GM19455 (cell line): ENCODE measurements around the gene SCAF8.

Source experiments
- ATAC-seq: cut with Tn5 transposase; IDR thresholded peaks from one replicate; pipeline ENCODE4 v1.9.1; 2021; ENCODE audit not compliant: unreplicated experiment

Gene SCAF8

DNA sequence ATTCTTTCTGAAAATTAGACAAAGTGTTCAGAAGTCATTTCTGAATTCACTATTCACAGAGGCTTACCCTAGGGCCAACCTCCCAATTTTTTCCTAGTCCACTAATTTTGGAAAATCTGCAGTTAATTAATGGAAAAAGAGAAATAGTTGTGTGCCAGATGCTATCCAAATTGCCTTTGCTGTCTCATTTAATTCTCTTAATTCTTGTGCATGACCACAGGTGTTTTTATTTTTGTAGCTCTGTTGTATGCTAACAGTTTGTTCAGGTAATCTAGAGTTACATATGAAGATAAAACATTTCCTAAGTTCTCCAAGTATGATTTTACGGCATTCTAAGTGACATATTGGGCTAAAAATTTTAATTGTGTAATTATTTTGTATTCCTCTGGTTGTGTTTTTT, 96.8 kb downstream of the SCAF8 start:
- no peak for ATAC-seq

GRCh38 chr6:154830771-154831170, 97.6 kb downstream of the SCAF8 start:
- ATAC-seq = no peak

DNA sequence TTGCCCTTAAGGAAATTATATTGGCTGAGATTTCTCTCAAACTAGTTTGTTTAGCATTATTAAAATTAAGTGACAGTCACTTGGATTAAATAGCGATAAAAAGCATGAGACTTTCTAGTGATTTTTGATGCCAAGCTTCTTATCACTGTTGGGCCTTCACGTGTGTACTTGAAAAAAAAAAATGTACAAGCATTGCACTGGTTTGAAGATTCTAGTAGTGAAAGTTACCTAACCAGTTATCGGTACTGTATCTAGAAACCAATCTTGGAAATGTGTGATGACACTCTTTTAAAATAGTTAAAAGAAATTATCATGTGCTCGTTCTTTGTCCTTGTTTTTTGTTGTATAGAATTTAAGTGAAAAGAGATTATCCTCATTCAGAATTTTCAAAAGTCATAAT, 102.1 kb downstream of the SCAF8 start:
- ATAC-seq = no peak

GRCh38 chr6:154839546-154839945, 106.3 kb downstream of the SCAF8 start:
- no peak for ATAC-seq

GRCh38 chr6:154840363-154840762, 107.1 kb downstream of the SCAF8 start:
- ATAC-seq = no peak

DNA sequence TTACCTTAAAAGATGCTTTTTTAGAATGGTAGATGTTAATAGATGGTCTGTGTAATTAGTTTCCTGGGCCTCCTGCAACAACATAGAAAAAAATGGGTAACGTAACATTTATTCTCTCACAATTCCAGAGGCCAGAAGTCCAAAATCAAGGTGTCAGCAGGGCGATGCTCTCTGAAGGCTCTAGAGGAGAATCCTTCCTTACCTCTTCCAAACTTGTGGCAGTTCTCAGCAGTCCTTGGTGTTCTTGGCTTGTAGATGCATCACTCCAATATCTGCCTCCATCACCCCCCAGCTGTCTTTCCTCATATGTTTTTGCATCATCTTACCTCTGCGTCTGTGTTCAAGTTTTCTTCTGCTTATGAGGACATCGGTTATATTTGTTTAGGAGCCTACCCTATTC, 107.9 kb downstream of the SCAF8 start:
- ATAC-seq = no peak

- no peak for ATAC-seq
Measured at GRCh38 chr6:154842833-154843232, 109.6 kb downstream of the SCAF8 start.

DNA sequence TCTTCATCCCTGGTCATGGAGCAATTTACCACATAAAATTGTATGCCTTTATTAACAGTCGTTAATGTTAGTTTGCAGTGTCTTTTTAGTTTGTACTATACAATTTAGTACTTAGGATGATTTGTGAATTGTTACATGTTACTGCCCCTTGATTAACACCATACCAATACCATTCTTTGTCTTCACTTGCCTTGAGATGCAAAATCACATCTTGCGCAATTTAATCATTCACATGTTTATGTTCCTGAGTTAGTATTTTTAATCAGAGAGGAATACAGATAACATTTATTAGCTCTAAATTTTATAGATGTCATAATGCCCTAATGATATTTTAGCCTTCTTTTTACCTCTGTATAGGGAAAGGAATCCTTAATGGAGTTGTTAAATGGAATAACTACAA, 114.1 kb downstream of the SCAF8 start:
- no peak for ATAC-seq

GRCh38 chr6:154848580-154848979, 115.4 kb downstream of the SCAF8 start:
- no peak for ATAC-seq

DNA sequence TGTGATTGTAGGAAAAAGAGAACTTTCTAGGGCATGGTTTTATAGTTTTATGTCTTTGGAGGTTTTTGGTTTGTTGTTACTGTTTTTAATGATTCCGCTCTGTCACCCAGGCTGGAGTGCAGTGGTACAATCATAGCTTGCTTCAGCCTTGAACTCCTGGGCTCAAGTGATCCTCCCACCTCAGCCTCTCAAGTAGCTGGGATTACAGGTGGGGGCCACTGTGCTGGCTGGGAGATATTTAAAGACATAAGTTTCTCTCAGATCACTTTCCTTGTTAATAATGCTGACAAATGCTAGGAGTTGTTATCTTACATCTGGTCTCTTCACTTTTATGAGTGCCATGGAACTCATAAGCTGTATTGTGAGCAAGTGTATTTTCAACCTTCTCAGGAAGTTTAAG, 116.3 kb downstream of the SCAF8 start:
- no peak for ATAC-seq

GRCh38 chr6:154852687-154853086, 119.5 kb downstream of the SCAF8 start:
- no peak for ATAC-seq

- no peak for ATAC-seq
Measured at GRCh38 chr6:154857529-154857928, 124.3 kb downstream of the SCAF8 start.

GRCh38 chr6:154861825-154862224, 128.6 kb downstream of the SCAF8 start:
- no peak for ATAC-seq

GRCh38 chr6:154862536-154862935, 129.3 kb downstream of the SCAF8 start:
- ATAC-seq = no peak

DNA sequence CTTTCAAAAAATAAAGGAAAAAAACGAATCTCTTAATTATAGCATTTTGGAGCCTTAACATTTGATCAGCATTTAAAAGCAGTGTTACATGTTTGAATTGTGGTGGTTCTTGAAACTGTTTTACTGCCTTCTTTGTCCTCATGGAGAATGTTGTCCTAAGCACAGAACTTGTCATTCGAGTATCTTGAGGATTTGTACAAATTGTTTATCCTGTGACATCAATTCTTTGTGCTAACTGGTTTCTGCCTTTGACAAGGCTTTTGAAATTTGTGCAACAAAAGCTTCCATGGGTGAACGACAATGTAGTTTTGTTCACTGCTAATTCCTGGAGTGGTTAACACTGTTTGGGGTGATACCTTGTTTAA, 130.8 kb downstream of the SCAF8 start:
- no peak for ATAC-seq

DNA sequence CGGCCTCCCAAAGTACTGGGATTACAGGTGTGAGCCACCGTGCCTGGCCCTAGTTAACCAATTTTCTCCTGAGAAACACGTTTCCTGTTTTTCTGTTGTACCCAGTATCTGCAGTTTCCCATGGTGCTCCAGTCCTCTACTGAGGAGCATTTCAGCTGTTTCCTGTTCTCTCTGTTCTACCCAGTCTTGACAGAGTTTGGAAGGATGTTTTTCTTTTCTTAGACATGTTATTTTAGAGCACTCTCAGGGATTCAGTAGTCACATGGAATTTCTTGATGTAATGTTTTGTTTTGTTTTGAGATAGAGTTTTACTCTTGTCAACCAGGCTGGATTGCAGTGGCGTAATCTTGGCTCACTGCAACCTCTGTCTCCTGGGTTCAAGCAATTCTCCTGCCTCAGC, 132.1 kb downstream of the SCAF8 start:
- no peak for ATAC-seq

GRCh38 chr6:154868143-154868594, 135.0 kb downstream of the SCAF8 start:
- no peak for ATAC-seq

DNA sequence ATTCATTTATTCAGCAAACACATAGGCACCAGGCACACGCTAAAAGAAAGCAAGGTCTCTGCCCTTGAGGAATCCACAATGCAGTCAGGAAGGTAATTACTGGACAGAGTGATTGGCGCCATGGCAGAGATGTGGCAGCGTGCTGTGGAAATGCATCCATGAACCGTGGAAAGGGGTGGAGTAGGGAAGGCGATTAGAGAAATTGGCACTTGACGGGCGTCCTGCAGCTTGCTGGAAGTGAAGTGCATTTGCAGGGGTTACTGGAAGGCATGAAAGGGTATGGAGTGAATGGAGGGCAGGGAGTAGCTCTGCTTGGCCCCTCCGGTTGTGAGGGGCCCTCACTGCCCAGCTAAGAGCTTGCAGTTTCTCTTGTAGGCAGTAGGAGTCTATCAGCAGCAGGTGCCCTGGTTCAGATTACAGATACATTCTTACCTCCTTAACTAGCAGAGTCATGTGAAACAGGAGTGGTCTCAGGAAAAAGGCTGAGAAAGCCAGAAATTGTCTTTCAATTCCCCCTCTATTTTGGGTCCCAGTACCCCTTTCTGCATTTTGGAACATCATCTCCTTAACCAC, 139.4 kb downstream of the SCAF8 start:
- ATAC-seq = no peak

GRCh38 chr6:154873546-154873945, 140.3 kb downstream of the SCAF8 start:
- no peak for ATAC-seq

- no peak for ATAC-seq
Measured at GRCh38 chr6:154874773-154875592, 141.8 kb downstream of the SCAF8 start.

- no peak for ATAC-seq
Measured at GRCh38 chr6:154876486-154877280, 143.5 kb downstream of the SCAF8 start.
